Measurements from ENCODE around the gene ESR2. TPM values are rescaled to one million over a fixed set of nuclear protein-coding genes. Genes with fewer than 3 reads are reported as not detected.
"Not testable (repeated sequence)": the region's sequence is repeated elsewhere in the genome, so short reads cannot be mapped to it uniquely, and the experiment has no call there.

The ESR2 gene
- 0.21 TPM for total RNA-seq

DNA sequence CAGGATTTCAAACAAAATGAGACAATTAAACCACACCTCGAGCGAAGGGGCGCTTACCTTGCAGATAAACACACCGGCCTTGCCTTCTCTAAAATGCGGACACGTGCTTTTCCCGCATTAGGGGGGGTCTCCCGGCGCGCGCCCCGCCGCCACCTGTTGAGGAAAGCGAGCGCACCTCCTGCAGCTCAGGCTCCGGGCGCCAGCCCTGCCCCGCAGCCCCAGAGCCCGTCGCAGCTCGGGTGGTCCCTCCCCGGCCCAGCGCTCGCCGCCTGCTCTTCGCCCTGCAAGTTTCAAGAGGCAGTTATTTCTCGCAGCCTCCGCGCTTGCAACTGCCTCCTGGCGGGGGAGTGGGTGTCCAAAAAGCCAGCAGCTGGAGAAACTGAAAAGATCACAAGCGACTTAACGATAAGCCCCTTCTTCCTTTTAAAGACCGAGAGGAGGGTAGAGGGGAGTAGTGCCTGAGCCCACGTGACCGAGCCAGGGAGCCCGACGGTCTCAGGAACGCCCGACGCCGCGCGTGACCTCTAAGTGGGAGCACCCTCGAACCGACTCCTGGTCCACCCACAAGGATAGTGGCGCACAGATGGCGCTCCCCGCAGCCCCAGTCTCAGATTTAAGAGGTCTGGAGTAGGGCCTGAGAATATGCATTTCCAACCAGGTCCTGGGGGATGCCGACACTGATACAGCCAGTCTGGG lies at the start of gene ESR2:
ESR2 (minus strand) TSS at position 396 of the 696 bp plus-strand sequence. CDS start 11,386 bp downstream, outside the sequence.
- peak; percentile 58 for DNase-seq

DNA sequence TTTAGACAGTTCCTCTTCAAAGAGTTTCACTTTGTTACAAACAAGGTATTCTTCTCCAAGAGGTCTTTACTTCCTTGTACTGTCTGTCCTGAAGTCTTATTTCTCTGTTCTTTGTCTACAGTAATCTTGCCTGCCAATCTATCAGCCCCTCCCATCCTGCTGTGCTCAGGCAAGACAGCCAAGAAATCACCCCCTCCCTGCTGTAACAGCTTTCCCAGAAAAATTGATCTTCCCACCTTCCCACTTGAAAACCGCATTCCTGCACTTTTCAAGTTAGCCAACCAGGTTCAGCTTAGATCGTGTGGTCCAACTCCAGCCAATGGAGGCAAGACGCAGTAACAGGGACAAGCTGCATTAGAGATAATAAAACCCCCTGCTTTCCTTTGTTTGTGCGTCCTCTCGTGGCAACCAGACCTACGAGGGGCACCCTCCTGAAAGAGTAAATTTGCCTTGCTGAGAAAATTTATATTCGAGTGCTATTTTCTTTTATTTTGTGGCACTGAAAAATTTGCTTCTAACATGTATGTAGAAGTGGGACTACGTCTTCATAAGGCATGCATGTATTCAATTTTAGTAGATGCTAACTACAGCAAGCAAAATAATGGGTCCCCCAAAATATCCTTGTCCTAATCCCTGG lies 46.5 kb upstream of the ESR2 start:
- DNase-seq: no peak

DNA sequence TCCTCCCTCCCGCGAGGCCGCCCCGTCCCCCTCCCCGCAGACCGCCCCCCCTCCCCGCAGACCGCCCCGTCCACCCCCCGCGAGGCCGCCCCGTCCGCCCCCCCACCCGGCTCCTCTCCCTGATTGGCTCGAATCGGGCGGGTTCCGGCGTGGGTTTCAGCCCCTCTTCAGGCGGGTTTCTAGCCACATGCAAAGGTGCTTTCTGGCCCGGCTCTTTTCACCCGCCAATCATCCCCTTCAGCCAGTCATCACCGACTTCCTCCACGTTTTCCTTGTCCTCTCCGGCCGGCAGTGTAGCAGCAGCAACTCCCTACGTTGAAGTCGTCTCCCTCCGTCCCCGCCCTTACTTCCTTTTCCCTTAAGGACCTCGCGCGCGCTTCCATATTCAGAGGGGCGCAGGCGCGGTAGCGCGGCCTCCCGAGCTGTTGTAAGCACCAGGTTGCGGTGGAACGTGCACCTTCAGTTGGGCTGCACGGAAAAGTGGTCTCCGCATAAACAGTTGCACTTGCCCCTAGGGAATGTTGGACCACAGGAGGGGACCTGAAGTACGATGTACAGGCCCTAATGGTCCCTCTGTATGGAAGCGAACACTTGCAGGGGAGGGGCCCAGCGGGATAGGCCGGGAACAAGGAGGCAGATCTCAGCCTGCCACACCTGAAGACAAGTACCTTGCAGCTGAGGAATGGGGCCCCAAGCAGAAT lies 44.6 kb upstream of the ESR2 start:
- peak; percentile 99 for DNase-seq

DNA sequence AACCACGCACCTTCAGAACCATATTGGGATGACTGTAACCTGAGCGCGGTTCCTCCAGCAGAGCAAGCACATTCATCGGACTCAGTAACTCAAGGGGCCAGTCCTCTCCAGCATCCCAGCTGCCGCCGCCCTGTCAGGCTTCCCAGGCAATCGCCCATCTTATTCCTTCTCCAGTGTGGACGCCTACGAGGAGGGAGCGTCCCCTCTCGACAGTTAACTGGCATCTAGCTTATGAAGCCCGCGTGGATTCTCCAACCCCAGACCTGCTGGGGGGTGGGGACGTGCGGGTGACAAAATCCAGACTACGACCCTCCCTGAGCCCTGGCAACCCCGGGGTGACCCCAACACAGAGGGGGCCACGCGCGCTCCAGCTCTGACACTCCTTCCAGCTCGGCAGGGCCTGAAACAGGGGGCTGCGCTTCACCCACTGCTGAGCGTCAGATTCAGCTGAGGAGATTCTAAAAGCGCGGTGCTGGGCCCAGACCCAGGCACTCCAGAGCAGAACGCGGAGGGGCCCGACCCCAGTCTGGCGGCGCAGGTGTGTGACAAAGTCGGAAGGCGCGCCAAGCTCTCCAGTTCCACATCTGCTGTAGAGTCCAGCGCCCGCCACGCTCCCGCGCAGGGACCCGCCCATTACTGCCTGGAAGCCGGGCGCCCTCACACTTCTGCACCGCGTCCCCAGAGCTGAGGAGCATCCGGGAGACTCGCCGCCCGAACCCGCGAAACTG lies 43.9 kb upstream of the ESR2 start:
- peak; percentile 84 for DNase-seq

DNA sequence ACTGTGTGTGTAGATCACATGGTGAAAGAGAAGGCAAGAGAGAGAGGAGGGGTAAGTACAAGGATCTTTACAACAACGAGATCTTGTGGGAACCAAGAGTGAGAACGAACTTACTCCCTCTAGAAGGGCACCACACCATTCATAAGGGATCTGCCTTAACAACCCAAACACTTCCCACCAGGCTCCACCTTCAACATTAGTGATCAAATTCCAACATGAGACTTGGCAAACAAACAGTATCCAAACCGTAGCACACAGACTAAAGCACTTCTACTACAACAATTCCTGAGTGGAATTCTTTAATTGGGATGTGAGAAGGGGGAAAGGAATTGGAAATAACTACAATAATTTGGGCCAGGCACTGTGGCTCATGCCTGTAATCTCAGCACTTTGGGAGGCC lies 35.0 kb upstream of the ESR2 start:
- DNase-seq: no peak

DNA sequence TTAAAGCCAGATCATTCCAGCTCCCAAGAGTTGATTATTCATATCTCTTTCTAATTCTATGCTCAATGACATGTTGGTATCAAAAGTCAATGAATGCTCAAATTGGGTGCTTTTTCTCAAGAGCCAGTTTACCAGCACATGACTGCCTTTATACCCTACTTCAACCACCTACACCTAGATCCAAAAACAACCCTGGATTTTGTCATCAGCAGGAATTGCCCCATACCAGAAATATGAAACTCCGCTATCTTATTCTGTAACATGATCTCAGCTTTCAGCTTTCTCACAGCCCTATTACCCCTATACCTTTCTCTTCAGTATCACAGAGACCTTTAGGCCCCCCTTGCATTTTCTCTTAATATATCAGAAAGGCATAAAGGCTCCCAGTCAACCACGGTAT lies 32.3 kb upstream of the ESR2 start:
- no peak for DNase-seq

DNA sequence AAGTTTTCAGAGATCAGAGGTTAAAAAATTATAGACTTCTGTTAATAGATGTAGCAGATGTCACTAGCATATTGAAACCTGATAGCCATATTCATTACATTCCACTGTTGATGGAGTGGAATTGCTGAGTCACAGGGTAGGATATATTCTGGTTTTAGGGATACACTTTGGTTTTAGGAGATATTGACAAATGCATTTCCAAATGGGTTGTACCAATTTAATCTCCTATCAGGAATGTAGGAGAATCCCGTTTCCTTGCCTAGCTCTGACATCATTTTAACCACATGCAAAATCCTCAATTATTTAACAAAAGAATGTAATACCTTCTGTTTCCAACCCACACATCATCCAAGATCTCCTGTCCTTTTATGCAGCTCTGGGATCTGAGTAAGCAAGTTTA lies 30.7 kb upstream of the ESR2 start:
- peak; percentile 18 for DNase-seq

DNA sequence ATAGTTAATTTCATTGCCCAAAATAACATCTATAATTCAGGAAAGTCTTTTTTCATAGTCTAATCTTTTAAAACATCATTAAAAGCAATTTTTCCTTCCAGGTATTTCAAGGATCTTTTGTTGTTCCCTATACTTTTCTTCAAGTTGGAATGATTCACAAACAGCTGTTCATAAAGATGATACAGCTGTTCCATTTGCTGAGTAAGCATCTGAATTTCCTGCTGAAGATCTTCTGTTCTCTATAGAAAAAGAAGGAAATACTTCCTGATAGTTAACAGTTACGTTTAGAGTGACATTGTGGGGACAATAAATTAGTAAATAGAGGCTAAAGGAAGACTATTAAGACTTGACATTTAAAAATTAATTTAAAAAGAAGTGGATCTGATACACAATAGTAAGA lies 30.3 kb upstream of the ESR2 start:
- DNase-seq: peak; percentile 14

DNA sequence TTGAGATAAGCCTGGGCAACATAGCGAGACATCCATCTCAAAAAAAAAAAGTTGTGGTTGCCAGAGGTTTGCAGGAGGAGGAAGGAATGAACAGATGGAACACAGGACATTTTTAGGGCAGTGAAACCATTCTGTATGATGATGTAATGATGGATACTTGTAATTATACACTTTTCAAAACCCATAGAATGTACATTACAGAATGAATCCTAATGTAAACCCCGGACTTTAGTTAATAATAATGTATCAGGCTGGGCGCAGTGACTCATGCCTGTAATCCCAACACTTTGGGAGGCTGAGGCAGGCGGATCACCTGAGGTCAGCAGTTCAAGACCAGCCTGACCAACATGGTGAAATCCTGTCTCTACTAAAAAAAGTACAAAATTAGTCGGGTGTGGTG lies 26.2 kb upstream of the ESR2 start:
- not testable (repeated sequence) for DNase-seq

DNA sequence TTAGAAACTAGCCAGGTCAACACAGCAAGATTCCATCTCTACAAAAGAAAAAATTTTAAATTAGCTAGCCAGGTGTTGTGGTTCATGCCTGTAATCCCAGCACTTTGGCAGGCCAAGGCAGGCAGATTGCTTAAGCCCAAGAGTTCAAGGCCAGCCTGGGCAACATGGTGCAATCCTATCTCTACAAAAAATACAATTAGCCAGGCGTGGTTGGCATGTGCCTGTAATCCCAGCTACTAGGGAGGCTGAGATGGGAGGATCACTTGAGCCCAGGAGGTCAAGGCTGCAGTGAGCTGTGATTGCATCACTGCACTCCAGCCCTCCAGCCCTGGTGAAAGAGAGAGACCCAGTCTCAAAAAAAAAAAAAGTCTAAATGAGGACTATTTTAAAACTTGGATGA lies 24.5 kb upstream of the ESR2 start:
- not testable (repeated sequence) for DNase-seq

DNA sequence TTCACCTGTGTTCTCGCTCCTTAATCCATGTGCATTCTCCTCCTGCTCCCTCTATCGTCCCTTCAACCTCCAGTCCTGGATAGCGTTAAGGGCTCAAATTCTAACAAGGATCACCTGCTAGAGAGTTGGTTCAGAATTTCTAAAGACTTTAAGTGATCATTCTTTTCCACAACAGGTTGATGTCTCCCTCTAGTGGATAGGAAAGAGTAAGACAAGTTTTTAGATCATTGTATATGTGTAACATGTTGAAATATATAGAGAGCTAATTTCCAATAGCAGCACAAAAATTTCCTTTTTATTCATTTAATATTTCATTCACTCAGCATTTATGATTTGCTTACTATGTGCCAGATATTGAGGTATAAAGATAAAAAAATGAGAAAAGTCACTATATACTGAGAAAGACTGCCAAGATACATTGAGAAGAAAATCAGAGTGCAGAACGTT lies 9.3 kb upstream of the ESR2 start:
- peak; percentile 80 for DNase-seq

DNA sequence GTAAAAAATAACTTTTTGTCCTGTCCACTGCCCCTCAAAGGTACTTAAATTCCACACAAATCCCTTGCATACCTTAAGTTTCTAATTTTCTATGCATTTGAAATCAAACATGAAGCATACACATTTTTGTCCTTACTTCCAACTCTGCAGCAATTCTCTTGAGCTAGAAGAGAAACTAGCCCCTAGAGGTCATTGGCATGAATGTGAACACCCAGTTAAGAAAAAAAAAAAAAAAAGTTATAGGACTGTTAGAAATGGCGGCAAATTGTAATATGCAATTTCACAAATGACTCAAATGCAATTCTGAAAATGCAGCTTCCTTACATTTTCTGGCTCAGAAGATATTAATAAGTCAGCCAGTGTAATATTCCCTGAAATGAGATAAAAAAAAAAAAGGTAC lies 4.6 kb upstream of the ESR2 start:
- DNase-seq: no peak

DNA sequence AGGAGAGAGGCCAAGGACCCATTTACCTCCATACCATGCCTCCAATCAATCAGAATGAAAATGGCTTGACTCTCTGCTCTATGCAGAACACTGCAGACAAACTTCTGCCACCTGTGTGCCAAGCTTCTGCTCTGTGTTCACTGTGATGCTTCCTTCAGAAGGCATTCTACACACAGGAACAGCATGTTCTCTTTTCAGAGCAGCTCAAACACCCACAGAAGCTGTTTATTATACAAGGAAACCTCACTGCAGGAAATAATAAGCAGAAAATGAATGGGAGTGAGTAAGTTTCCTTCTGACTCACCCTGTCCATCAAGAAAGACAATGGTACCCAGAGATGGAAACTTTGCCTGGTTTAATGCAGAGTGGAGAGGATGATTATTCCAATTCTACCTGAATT lies 2.4 kb upstream of the ESR2 start:
- DNase-seq: no peak

DNA sequence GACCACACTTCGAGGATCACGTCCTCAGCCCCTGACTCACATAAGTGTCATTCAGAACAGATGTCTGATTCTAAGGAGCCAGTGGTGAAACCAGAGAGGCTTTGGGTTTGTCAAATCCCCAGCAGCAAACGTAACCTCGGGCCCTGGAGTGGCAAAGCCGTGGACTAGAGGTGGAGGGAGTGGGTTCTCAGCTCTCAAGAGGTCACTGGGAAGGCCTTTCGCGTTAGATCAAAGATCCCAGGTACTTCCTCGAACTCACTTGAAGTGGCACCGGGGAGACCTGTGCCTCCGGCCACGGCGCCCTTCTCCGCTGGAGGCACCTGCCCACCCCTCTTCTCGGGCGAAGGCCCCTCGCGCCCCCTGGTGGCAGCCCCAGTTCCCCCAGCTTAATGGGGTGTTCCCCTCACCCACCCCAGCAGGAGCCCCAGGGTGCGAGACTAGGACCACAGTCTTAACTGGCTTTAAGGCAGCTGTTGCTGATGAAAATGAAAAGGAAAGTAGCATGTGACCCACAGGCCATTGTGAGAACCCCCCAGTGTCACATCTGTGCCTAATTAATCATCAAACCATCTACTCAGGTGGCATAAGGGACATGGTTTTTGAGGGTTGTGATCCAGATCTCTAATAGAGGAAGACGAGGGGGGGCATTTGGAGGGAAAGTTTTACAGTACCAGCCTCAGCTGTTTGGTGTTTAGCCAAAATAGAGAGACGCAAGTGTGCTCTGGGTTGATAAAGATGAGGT lies 672 bp upstream of the ESR2 start:
- peak; percentile 68 for DNase-seq

DNA sequence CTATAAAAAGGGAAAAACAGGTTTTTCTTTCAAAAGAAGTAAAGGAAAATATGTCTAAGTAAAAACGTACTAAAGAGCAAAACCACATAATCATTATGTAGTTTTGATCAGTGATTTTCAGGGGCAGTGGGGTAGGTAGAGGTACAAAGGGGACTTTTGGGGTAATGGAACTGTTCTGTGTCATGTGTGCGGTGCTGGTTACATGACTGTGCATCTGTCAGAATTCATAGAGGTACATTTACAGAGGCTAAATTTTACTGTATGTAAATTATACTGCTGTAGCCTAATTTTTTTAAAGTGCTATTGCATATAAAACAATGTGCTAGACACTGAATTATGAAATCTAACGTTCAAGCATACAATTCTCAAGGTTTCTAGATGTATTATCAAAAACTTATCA lies 2.0 kb downstream of the ESR2 start:
- DNase-seq: no peak

DNA sequence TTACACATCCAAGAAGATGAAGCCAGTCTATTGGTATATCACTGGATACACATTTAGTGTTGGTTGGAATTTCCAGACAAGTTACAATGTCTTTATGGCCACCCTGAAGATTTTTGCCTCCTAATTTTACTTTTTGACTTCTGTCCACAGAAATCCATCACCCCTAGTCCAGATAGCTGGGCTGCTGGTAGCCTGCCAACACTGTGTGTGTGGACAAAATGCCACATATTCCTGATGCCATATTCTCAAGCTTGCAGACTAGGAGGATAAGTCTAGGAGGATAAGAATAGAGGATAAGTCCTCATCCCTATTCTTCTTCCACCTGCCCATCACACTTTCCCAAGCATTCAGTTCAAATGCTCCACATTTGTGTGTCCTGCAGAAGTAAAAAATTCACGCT lies 4.6 kb downstream of the ESR2 start:
- DNase-seq: no peak

DNA sequence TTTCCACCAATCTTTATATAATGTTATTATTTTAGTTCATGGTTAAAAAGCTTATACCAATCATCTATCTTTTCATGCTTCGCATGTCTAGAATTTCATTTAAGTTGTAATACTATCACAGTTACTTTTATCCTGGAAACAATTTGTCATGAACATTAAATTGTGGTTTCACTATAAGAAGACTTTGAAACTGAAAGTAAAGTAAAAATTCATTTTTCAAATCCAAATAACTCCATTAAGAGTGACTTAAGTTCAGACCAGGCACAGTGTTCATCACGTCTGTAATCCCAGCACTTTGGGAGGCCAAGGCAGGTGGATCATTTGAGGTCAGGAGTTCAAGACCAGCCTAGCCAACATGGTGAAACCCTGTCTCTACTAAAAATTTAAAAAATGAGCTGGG lies 12.4 kb downstream of the ESR2 start:
- no peak for DNase-seq

DNA sequence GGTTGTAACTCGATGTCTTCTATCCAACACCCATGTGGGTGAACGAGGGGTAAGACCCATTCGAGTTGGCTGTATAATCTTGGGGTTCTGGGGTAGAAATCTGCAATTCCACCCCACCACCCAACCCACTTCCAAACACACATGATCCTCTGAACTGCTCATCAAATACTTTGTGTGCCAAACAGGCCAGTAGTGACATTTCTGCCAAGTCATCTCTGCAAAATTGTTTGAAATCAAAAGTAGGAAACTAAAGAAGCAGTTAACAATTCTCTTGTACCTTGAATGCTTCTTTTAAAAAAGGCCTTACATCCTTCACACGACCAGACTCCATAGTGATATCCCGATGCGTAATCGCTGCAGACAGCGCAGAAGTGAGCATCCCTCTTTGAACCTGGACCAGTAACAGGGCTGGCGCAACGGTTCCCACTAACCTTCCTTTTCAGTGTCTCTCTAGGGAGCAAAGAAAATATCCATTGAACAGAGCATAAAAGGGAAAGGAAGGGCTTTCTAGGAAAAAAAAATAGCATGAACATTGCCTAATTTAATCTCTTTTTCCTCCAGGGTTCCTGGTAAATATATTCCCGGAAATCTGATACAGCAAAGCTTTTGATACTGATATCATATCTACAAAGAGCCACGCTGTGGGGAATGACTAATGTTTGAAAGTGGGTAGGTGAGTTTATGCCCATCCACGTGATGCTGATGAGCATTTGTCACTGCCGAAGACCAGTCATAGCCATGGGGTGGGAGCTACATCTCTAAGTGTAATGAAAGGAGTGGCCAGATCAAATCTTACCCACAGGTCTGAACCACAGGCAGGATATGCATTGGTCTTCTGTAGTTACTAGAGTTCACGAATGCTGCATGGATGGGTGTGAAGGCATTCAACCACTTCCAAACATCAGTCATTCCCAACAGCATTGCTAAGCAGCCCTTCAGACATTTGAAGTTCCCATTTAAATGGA lies 14.2 kb downstream of the ESR2 start:
- DNase-seq: no peak

DNA sequence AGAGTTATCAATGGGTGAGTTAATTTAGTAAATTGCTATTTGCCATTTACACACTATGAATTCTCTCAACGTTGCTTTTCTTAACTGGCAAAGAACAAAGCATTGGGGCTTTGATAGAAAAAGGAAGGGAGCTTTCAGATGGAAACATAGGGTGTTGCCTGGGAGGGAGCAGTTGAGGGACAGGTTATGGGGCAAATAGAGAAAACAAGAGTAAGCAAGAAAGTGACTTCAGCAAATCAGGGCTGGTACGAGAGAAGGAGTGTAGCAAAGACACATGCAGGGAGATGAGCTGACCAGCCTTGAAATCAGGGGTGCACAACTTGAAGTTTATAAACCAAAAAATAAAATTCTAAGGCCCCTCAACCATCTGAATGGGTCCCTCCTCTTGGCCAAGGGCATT lies 15.7 kb downstream of the ESR2 start:
- DNase-seq: no peak

DNA sequence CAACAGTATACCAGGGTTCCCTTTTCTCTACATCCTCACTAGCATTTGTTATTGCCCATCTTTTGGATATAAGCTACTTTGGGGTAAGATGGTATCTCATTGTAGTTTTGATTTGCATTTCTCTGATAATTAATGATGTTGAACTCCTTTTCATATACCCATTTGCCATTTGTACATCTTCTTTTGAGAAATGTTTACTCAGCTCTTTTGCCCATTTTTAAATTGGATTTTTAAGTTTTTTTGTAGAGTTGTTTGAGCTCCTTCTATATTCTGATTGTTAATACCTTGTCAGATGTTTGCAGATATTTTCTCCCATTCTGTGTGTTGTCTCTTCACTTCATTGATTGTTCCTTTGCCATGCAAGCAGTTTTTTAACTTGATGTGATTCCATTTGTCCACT lies 22.2 kb downstream of the ESR2 start:
- DNase-seq: no peak

DNA sequence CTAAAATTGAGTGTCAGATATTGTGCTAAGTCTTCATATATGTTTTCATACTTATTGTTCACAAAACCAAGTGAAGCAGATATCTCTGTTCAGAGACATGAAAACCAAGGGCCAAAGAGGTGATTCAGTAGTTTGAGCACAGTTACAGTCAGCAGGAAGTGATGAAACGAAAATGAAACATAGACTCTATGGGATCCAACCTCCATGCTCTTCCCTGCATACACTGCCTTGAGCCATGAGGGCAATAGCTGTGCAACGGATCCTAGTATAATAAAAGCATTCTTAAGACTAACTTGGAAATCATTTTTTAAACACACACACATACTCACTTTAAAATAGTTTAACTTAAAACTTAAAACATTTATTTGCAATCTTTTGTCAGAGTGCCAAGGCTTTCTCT lies 27.9 kb downstream of the ESR2 start:
- no peak for DNase-seq
